Astrocyte (in vitro differentiated cells and primary cell): ENCODE data around the gene OSBPL2. TPM values are rescaled to one million over a fixed set of nuclear protein-coding genes. Genes with fewer than 3 reads are reported as not detected.

Experiments
- DNase-seq: peaks from one replicate; pipeline ENCODE4 v3.0.0-alpha.2; 2010; ENCODE audit warnings: low read depth
- FAIRE-seq: peaks from 2 replicates; lab custom pipeline; 2011; peaks lifted over from hg19 to GRCh38; lab: Jason Lieb, UNC
- H2AFZ ChIP-seq: 2 replicates; pipeline ENCODE4 v1.6.0; 2012; ENCODE audit warnings: low read depth, low read length, inconsistent platforms
- H3K27ac ChIP-seq: 2 replicates; pipeline ENCODE4 v1.5.1; 2011; ENCODE audit warnings: low read depth, low read length, inconsistent platforms
- H3K27me3 ChIP-seq: 2 replicates; pipeline ENCODE4 v1.6.0; 2011; ENCODE audit warnings: low read length, inconsistent platforms; ENCODE audit not compliant: insufficient read depth
- H3K36me3 ChIP-seq: 2 replicates; pipeline ENCODE4 v1.5.1; 2011; ENCODE audit warnings: low read length, inconsistent platforms; ENCODE audit not compliant: insufficient read depth
- H3K4me1 ChIP-seq: 2 replicates; pipeline ENCODE4 v1.5.1; 2011; ENCODE audit warnings: low read length, inconsistent platforms; ENCODE audit not compliant: insufficient read depth
- H3K4me2 ChIP-seq: 2 replicates; pipeline ENCODE4 v1.6.0; 2012; ENCODE audit warnings: low read length, inconsistent platforms
- H3K4me3 ChIP-seq: 2 replicates; pipeline ENCODE4 v1.5.1; 2011; ENCODE audit warnings: low read depth, mild to moderate bottlenecking, low read length, inconsistent platforms; ENCODE audit not compliant: insufficient read depth
- H3K79me2 ChIP-seq: 2 replicates; pipeline ENCODE4 v1.6.0; 2012; ENCODE audit warnings: mild to moderate bottlenecking, low read length, inconsistent platforms; ENCODE audit not compliant: insufficient read depth
- H3K9ac ChIP-seq: 2 replicates; pipeline ENCODE4 v1.6.0; 2012; ENCODE audit warnings: mild to moderate bottlenecking, low read length, inconsistent platforms
- H3K9me3 ChIP-seq: 2 replicates; pipeline ENCODE4 v1.5.1; 2012; ENCODE audit warnings: low read depth, mild to moderate bottlenecking, low read length, inconsistent platforms; ENCODE audit not compliant: insufficient read depth
- H4K20me1 ChIP-seq: 2 replicates; pipeline ENCODE4 v1.6.0; 2012; ENCODE audit warnings: low read length, inconsistent platforms; ENCODE audit not compliant: insufficient read depth
- H3K27ac Mint-ChIP-seq: one replicate; pipeline ENCODE4 v1.8.0; 2021; ENCODE audit warnings: mild to moderate bottlenecking, mixed read lengths; ENCODE audit not compliant: unreplicated experiment
- H3K27me3 Mint-ChIP-seq: one replicate; pipeline ENCODE4 v1.8.0; 2021; ENCODE audit warnings: low read depth, mixed read lengths; ENCODE audit not compliant: unreplicated experiment
- H3K36me3 Mint-ChIP-seq: one replicate; pipeline ENCODE4 v1.8.0; 2021; ENCODE audit warnings: low read depth, mixed read lengths; ENCODE audit not compliant: unreplicated experiment
- H3K4me1 Mint-ChIP-seq: one replicate; pipeline ENCODE4 v1.8.0; 2021; ENCODE audit warnings: low read depth, mixed read lengths; ENCODE audit not compliant: unreplicated experiment
- H3K4me3 Mint-ChIP-seq: one replicate; pipeline ENCODE4 v1.8.0; 2021; ENCODE audit warnings: mild to moderate bottlenecking, moderate library complexity, mixed read lengths; ENCODE audit not compliant: unreplicated experiment
- H3K9me3 Mint-ChIP-seq: one replicate; pipeline ENCODE4 v1.8.0; 2021; ENCODE audit warnings: mild to moderate bottlenecking, mixed read lengths; ENCODE audit not compliant: unreplicated experiment
- CTCF ChIP-seq: IDR thresholded peaks from 2 replicates; pipeline ENCODE4 v1.5.1; 2011; ENCODE audit warnings: low read depth, mild to moderate bottlenecking, inconsistent platforms, low read length, moderate library complexity; ENCODE audit not compliant: insufficient read depth
- EZH2 ChIP-seq: IDR thresholded peaks from 2 replicates; pipeline ENCODE4 v1.6.1; 2012; ENCODE audit warnings: mild to moderate bottlenecking, low read length, inconsistent platforms; ENCODE audit not compliant: insufficient read depth
- total RNA-seq: library from RNA; stranded (reverse); gene quantifications from 2 replicates; pipeline ENCODE4 v1.2.1, GENCODE V29; 2021

Gene OSBPL2
- total RNA-seq, 1 donor from 2014 or later: 60.3 TPM

GRCh38 chr20:62275219-62275618 lies 36.9 kb downstream of the OSBPL2 start:
- Histone ChIP-seq H3K36me3 (no peaks in the 10 kb centered on the region), H3K27me3 (no peaks in the 10 kb centered on the region), H3K27ac (no peak overlapping the region), H3K4me2 (no peak overlapping the region), H3K4me1 (no peaks in the 10 kb centered on the region), H3K9me3 (no peaks in the 10 kb centered on the region), H4K20me1 (peaks cover 41% of the 10 kb centered on the region), H2AFZ (no peak overlapping the region), H3K4me3 (no peak overlapping the region), H3K9ac (no peak overlapping the region), H3K79me2 (no peaks in the 10 kb centered on the region)
- H3K27ac Mint-ChIP-seq: no peak overlapping the region
- H3K36me3 Mint-ChIP-seq: peaks cover 27% of the 10 kb centered on the region
- no peak overlapping the region for H3K4me3 Mint-ChIP-seq
- no peaks in the 10 kb centered on the region for H3K27me3 Mint-ChIP-seq
- H3K9me3 Mint-ChIP-seq: no peaks in the 10 kb centered on the region
- no peaks in the 10 kb centered on the region for H3K4me1 Mint-ChIP-seq
- TF ChIP-seq CTCF: no peak
- TF ChIP-seq EZH2: no peak
- no peak for FAIRE-seq
- no peak for DNase-seq

GRCh38 chr20:62276439-62276838 lies 38.1 kb downstream of the OSBPL2 start:
- Histone ChIP-seq H3K27ac (no peak overlapping the region), H3K4me2 (no peak overlapping the region), H3K9me3 (no peaks in the 10 kb centered on the region), H3K4me3 (no peak overlapping the region), H3K36me3 (no peaks in the 10 kb centered on the region), H3K79me2 (no peaks in the 10 kb centered on the region), H2AFZ (no peak overlapping the region), H3K9ac (no peak overlapping the region), H3K27me3 (no peaks in the 10 kb centered on the region), H4K20me1 (peaks cover 36% of the 10 kb centered on the region), H3K4me1 (no peaks in the 10 kb centered on the region)
- DNase-seq: no peak
- H3K9me3 Mint-ChIP-seq: no peaks in the 10 kb centered on the region
- no peak overlapping the region for H3K27ac Mint-ChIP-seq
- H3K4me3 Mint-ChIP-seq: no peak overlapping the region
- H3K4me1 Mint-ChIP-seq: no peaks in the 10 kb centered on the region
- H3K27me3 Mint-ChIP-seq: no peaks in the 10 kb centered on the region
- FAIRE-seq: no peak
- no peak for TF ChIP-seq CTCF
- no peak for TF ChIP-seq EZH2
- peaks cover 31% of the 10 kb centered on the region for H3K36me3 Mint-ChIP-seq

- H4K20me1 ChIP-seq: peaks cover 32% of the 10 kb centered on the region
Observed at GRCh38 chr20:62277253-62277652, 38.9 kb downstream of the OSBPL2 start.

More at GRCh38 chr20:62277253-62277652, 38.9 kb downstream of the OSBPL2 start:
- Histone ChIP-seq H3K79me2 (no peaks in the 10 kb centered on the region), H3K36me3 (peaks cover 6% of the 10 kb centered on the region), H2AFZ (no peak overlapping the region), H3K9me3 (no peaks in the 10 kb centered on the region), H3K9ac (no peak overlapping the region), H3K4me2 (no peak overlapping the region), H3K4me1 (no peaks in the 10 kb centered on the region), H3K4me3 (no peak overlapping the region), H3K27me3 (no peaks in the 10 kb centered on the region), H3K27ac (no peak overlapping the region)
- no peak overlapping the region for H3K4me3 Mint-ChIP-seq
- H3K27ac Mint-ChIP-seq: no peak overlapping the region
- H3K9me3 Mint-ChIP-seq: no peaks in the 10 kb centered on the region
- H3K4me1 Mint-ChIP-seq: no peaks in the 10 kb centered on the region
- DNase-seq (no peak), FAIRE-seq (no peak)
- H3K27me3 Mint-ChIP-seq: no peaks in the 10 kb centered on the region
- TF ChIP-seq CTCF: no peak
- no peak for TF ChIP-seq EZH2
- H3K36me3 Mint-ChIP-seq: peaks cover 38% of the 10 kb centered on the region
